OCI-LY1 (cell line): ENCODE results near the gene MTNR1B.

Experiments used
- EZH2 ChIP-seq: fragments of 200-600 bp; sonication (generic), shearing (Covaris generic); IDR thresholded peaks from 2 replicates; pipeline ENCODE4 v1.8.0; 2017; ENCODE audit warnings: borderline replicate concordance, mixed run types, mild to moderate bottlenecking, antibody characterized with exemption, low read length, moderate library complexity, mixed read lengths
- TF ChIP-seq, protein P1 (sequence below): fragments of 200-600 bp; sonication (generic), shearing (Covaris generic); IDR thresholded peaks from 2 replicates; pipeline ENCODE4 v1.5.1; 2017; ENCODE audit warnings: mild to moderate bottlenecking, antibody characterized with exemption, low read length, moderate library complexity, mixed read lengths

- TF ChIP-seq, protein P1, sequence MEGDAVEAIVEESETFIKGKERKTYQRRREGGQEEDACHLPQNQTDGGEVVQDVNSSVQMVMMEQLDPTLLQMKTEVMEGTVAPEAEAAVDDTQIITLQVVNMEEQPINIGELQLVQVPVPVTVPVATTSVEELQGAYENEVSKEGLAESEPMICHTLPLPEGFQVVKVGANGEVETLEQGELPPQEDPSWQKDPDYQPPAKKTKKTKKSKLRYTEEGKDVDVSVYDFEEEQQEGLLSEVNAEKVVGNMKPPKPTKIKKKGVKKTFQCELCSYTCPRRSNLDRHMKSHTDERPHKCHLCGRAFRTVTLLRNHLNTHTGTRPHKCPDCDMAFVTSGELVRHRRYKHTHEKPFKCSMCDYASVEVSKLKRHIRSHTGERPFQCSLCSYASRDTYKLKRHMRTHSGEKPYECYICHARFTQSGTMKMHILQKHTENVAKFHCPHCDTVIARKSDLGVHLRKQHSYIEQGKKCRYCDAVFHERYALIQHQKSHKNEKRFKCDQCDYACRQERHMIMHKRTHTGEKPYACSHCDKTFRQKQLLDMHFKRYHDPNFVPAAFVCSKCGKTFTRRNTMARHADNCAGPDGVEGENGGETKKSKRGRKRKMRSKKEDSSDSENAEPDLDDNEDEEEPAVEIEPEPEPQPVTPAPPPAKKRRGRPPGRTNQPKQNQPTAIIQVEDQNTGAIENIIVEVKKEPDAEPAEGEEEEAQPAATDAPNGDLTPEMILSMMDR = no peak
- no peak for TF ChIP-seq EZH2
Measured at GRCh38 chr11:92972248-92972647, 2.8 kb downstream of the MTNR1B start.
